Sigmoid colon (tissue), 7 donors: Measurements from ENCODE around the gene ITLN2. TPM values are rescaled to one million over a fixed set of nuclear protein-coding genes. Genes with fewer than 3 reads are reported as not detected.

Source experiments
- DNase-seq: peaks from one replicate; pipeline ENCODE4 v3.0.0-alpha.2; 2019
- H3K27ac ChIP-seq, 4 donors: fragments of 200-600 bp; sonication (generic); one replicate each; pipeline ENCODE4 v1.5.1; 2016 to 2019; ENCODE audit warnings: mild to moderate bottlenecking in 1 of 4
- H3K27me3 ChIP-seq, 3 donors: fragments of 200-600 bp; sonication (generic); one replicate each; pipeline ENCODE4 v1.5.1; 2019; ENCODE audit warnings: mild to moderate bottlenecking in 1 of 3
- H3K36me3 ChIP-seq, 4 donors: fragments of 200-600 bp; sonication (generic); one replicate each; pipeline ENCODE4 v1.5.1; 2016 to 2019
- H3K4me1 ChIP-seq, 4 donors: fragments of 200-600 bp; sonication (generic); one replicate each; pipeline ENCODE4 v1.5.1; 2017 to 2019
- H3K4me3 ChIP-seq, 4 donors: fragments of 200-600 bp; sonication (generic); one replicate each; pipeline ENCODE4 v1.5.1; 2017 to 2019; ENCODE audit warnings: mild to moderate bottlenecking in 2 of 4, moderate library complexity in 1 of 4
- H3K9me3 ChIP-seq, 4 donors: fragments of 200-600 bp in 3 of 4; sonication (generic) in 3 of 4; one replicate each; pipeline versions ENCODE4 v1.5.1 to v1.6.1; 2013 to 2019
- EP300 ChIP-seq, 4 donors: sonication (generic); formaldehyde crosslinking; IDR thresholded peaks; one replicate each; pipeline ENCODE4 v1.6.1; 2017; ENCODE audit warnings: antibody characterized with exemption in 4 of 4
- POLR2A ChIP-seq, 2 donors: fragments of 450-650 bp; IDR thresholded peaks; one replicate each; pipeline ENCODE4 v1.6.1; 2016; ENCODE audit warnings: antibody characterized with exemption in 2 of 2, mild to moderate bottlenecking in 2 of 2, moderate library complexity in 2 of 2
- POLR2AphosphoS5 ChIP-seq, 4 donors: sonication (generic); formaldehyde crosslinking; IDR thresholded peaks; one replicate each; pipeline ENCODE4 v1.6.1; 2017; ENCODE audit warnings: antibody characterized with exemption in 4 of 4
- WGBS, 2 donors: extraction: QIAGEN DNeasy Blood & Tissue Kit; methylation state at CpG; one replicate each; pipeline ENCODE4 v1.1.7; 2013; 5-methylcytosine and 5-hydroxymethylcytosine counted together
- intact Hi-C: fragments of 100-400 bp; cut with DNase I; formaldehyde crosslinking; loops from one replicate; pipeline ENCODE4 v1.15.1; 2023
- polyA plus RNA-seq, 3 donors: library from polyadenylated mRNA; stranded (reverse); fragments of 200-250 nt; gene quantifications; one replicate each; pipeline ENCODE4 v1.2.3, GENCODE V29; 2013
- total RNA-seq, 4 donors: library from RNA; depleted of rRNA; stranded (reverse); fragments of >200 nt; gene quantifications; one replicate each; pipeline ENCODE4 v1.1.0, GENCODE V29; 2016
- TF ChIP-seq, protein P1 (sequence below), 4 experiments: fragments of 450-650 bp in 3 of 4; fragments of 200-600 bp in 1 of 4; IDR thresholded peaks; one replicate each; pipeline ENCODE4 v1.5.1; 2016 to 2019; ENCODE audit warnings: antibody characterized with exemption in 4 of 4, mild to moderate bottlenecking in 3 of 4, moderate library complexity in 2 of 4
- donor health status: healthy with polysubstance abuse.
- donor health status: Bipolar disorder and iron deficiency.
- donor health status: healthy.

Gene ITLN2
- total and polyA plus RNA-seq, 7 donors: 0.12 TPM; not detected in 6

DNA sequence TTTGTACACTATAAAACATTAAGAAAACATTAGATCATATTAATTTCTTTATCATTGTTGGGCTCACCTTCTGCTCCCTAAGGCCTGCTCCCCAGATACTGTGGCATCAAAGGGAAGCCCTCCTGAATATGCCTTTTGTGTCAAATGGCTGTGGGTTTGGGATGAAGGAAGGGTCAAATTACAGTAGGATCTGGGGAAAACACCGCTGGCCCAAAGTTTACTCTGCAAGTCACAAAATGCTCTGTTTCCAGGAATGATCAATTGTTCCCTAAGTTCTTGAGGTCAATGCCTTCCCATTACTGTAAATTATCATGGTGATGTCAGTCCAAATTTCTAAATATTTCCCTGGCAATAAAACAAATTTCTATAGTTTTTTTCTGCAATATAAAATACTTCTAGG, 6.8 kb upstream of the ITLN2 start:
- Histone ChIP-seq H3K9me3 (no peaks in the 10 kb centered on the region), H3K4me3 (no peak overlapping the region), H3K27ac (no peak overlapping the region), H3K4me1 (no peaks in the 10 kb centered on the region), H3K27me3 (no peaks in the 10 kb centered on the region), H3K36me3 (no peaks in the 10 kb centered on the region)
- intact Hi-C loops: no loop called here
- TF ChIP-seq, protein P1, sequence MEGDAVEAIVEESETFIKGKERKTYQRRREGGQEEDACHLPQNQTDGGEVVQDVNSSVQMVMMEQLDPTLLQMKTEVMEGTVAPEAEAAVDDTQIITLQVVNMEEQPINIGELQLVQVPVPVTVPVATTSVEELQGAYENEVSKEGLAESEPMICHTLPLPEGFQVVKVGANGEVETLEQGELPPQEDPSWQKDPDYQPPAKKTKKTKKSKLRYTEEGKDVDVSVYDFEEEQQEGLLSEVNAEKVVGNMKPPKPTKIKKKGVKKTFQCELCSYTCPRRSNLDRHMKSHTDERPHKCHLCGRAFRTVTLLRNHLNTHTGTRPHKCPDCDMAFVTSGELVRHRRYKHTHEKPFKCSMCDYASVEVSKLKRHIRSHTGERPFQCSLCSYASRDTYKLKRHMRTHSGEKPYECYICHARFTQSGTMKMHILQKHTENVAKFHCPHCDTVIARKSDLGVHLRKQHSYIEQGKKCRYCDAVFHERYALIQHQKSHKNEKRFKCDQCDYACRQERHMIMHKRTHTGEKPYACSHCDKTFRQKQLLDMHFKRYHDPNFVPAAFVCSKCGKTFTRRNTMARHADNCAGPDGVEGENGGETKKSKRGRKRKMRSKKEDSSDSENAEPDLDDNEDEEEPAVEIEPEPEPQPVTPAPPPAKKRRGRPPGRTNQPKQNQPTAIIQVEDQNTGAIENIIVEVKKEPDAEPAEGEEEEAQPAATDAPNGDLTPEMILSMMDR (IDR thresholded peaks at IDR 0.05): no peak
- TF ChIP-seq EP300 (IDR thresholded peaks at IDR 0.05) (no peak), POLR2AphosphoS5 (IDR thresholded peaks at IDR 0.05) (no peak), POLR2A (IDR thresholded peaks at IDR 0.05) (no peak)
- WGBS, 2 donors: 80 to 82% methylated on average over 1 of the region's 1 CpG
- no peak for DNase-seq

GRCh38 chr1:160956966-160957365, 2.4 kb upstream of the ITLN2 start:
- no peak overlapping the region for H3K27ac ChIP-seq
- intact Hi-C loops: no loop called here
- TF ChIP-seq POLR2A (IDR thresholded peaks at IDR 0.05) (no peak), EP300 (IDR thresholded peaks at IDR 0.05) (no peak), POLR2AphosphoS5 (IDR thresholded peaks at IDR 0.05) (no peak)
- TF ChIP-seq, protein P1 (IDR thresholded peaks at IDR 0.05): no peak
- no peaks in the 10 kb centered on the region for H3K36me3 ChIP-seq
- peaks cover 0 to 4% (median 0%) of the 10 kb centered on the region in 4 donors for H3K4me1 ChIP-seq
- WGBS, 2 donors: 64 to 77% methylated on average over 4 of the region's 4 CpGs
- H3K4me3 ChIP-seq: no peak overlapping the region
- no peaks in the 10 kb centered on the region for H3K27me3 ChIP-seq
- no peaks in the 10 kb centered on the region for H3K9me3 ChIP-seq
- DNase-seq: no peak

DNA sequence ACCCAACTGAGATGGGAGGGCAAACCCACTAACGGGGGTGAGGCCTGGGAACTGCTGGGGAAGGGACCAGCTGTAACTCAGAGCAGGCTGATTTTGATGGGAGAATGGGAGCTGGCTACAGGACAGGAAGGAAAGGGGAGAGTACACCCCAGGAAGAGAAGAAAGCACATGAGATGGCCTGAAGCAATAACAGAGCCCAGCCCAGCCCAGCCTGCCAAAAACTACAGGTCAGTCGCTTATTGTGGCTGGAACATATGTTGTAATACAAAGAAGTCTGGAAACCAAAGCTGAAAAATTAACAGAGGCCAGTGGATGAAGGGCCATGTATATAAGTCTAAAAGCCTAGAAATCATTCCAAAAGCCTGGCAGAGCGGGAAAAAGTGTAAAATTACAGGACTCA, 1.6 kb downstream of the ITLN2 start:
- Histone ChIP-seq H3K27ac (no peak overlapping the region), H3K36me3 (no peaks in the 10 kb centered on the region), H3K27me3 (no peaks in the 10 kb centered on the region), H3K9me3 (no peaks in the 10 kb centered on the region), H3K4me3 (no peak overlapping the region), H3K4me1 (peaks cover 0 to 9% (median 0%) of the 10 kb centered on the region in 4 donors)
- WGBS, 2 donors: 84 to 87% methylated on average over 3 of the region's 3 CpGs
- TF ChIP-seq EP300 (IDR thresholded peaks at IDR 0.05): no peak
- TF ChIP-seq POLR2AphosphoS5 (IDR thresholded peaks at IDR 0.05): no peak
- TF ChIP-seq, protein P1 (IDR thresholded peaks at IDR 0.05): no peak
- no peak for TF ChIP-seq POLR2A (IDR thresholded peaks at IDR 0.05)
- DNase-seq: no peak
- intact Hi-C loops: loop anchor here (5.0 kb wide), 2 partner anchors 116 to 226 kb away; no protein-coding TSS in a partner anchor

- H3K4me1 ChIP-seq: peaks cover 0 to 9% (median 0%) of the 10 kb centered on the region in 4 donors
- TF ChIP-seq POLR2A (IDR thresholded peaks at IDR 0.05) (no peak), POLR2AphosphoS5 (IDR thresholded peaks at IDR 0.05) (no peak), EP300 (IDR thresholded peaks at IDR 0.05) (no peak)
- TF ChIP-seq, protein P1 (IDR thresholded peaks at IDR 0.05): no peak
- WGBS, 2 donors: 82 to 90% methylated on average over 2 of the region's 2 CpGs
- H3K4me3 ChIP-seq: no peak overlapping the region
- no peak overlapping the region for H3K27ac ChIP-seq
- H3K36me3 ChIP-seq: no peaks in the 10 kb centered on the region
- no peak for DNase-seq
- no peaks in the 10 kb centered on the region for H3K9me3 ChIP-seq
- intact Hi-C loops: loop anchor here (5.0 kb wide), 2 partner anchors 115 to 225 kb away; no protein-coding TSS in a partner anchor
- no peaks in the 10 kb centered on the region for H3K27me3 ChIP-seq
Measured at GRCh38 chr1:160952129-160952510, 2.5 kb downstream of the ITLN2 start.
